Small intestine (tissue), 7 donors: ENCODE results near the gene IFT57. TPM values are rescaled to one million over a fixed set of nuclear protein-coding genes. Genes with fewer than 3 reads are reported as not detected.

Experiments used
- DNase-seq, 2 donors: peaks; one replicate each; pipeline versions ENCODE4 v3.0.0 to v3.0.0-alpha.2; 2013
- FAIRE-seq: peaks from 2 replicates; lab custom pipeline; 2012; peaks lifted over from hg19 to GRCh38; lab: Jason Lieb, UNC
- H3K27ac ChIP-seq, 3 donors: one replicate each; pipeline ENCODE4 v1.5.1; 2013; ENCODE audit warnings: low read length in 2 of 3, mild to moderate bottlenecking in 2 of 3, control low read depth in 1 of 3, inconsistent platforms in 1 of 3, low read depth in 1 of 3, moderate library complexity in 1 of 3
- H3K27me3 ChIP-seq, 3 donors: one replicate each; pipeline ENCODE4 v1.6.1; 2013; ENCODE audit warnings: low read length in 3 of 3, inconsistent platforms in 1 of 3; ENCODE audit not compliant: control insufficient read depth in 3 of 3, insufficient read depth in 3 of 3
- H3K36me3 ChIP-seq, 3 donors: one replicate each; pipeline ENCODE4 v1.6.1; 2013; ENCODE audit warnings: low read length in 3 of 3, inconsistent platforms in 1 of 3, low read depth in 1 of 3, mild to moderate bottlenecking in 1 of 3, moderate library complexity in 1 of 3; ENCODE audit not compliant: control insufficient read depth in 3 of 3, insufficient read depth in 2 of 3
- H3K4me1 ChIP-seq, 3 donors: one replicate each; pipeline ENCODE4 v1.6.1; 2013; ENCODE audit warnings: low read length in 2 of 3, inconsistent platforms in 1 of 3, low read depth in 1 of 3, mild to moderate bottlenecking in 1 of 3, moderate library complexity in 1 of 3; ENCODE audit not compliant: control insufficient read depth in 3 of 3, insufficient read depth in 2 of 3
- H3K4me3 ChIP-seq, 3 donors: one replicate each; pipeline ENCODE4 v1.5.1; 2013; ENCODE audit warnings: low read length in 3 of 3, control low read depth in 1 of 3, inconsistent platforms in 1 of 3, low read depth in 1 of 3, mild to moderate bottlenecking in 1 of 3, moderate library complexity in 1 of 3
- H3K9me3 ChIP-seq, 2 donors: one replicate each; pipeline ENCODE4 v1.6.1; 2013; ENCODE audit warnings: low read depth in 1 of 2, low read length in 1 of 2; ENCODE audit not compliant: control insufficient read depth in 2 of 2, insufficient read depth in 1 of 2
- WGBS, 3 donors: extraction: QIAGEN DNeasy Blood & Tissue Kit; methylation state at CpG; one replicate each; pipeline ENCODE4 v1.1.7; 2013; 5-methylcytosine and 5-hydroxymethylcytosine counted together
- polyA plus RNA-seq, 4 donors: library from polyadenylated mRNA; stranded (reverse) in 3 of 4; unstranded in 1 of 4; fragments of 200-250 nt in 3 of 4; fragments of 120-200 nt in 1 of 4; gene quantifications; one replicate each; pipeline versions ENCODE4 v1.2.1 to v1.2.3, GENCODE V29; 2013
- donor health status: healthy with polysubstance abuse.
- donor health status: control.
- donor health status: control.
- donor health status: Bipolar disorder and iron deficiency.
- donor health status: healthy.

The IFT57 gene
- polyA plus RNA-seq, 4 donors: 8.1 to 23.1 (median 16.9) TPM

DNA sequence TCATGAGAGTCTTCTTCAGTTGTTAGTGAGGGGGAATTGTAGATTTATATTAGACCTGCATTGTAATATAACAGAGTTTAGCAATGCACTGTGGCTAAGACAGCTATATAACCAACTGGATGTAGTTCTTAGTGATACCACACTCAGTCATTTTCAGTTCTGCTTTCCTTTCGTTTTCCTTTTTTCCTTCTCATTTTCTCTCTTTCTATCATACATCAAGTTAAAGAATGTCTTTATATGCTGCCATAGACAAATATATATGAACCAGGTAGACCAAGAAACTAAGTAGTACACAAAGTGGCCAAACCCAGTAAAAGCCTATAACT is 87.7 kb downstream of the IFT57 start:
- FAIRE-seq (no peak), DNase-seq (no peak)
- Histone ChIP-seq H3K27me3 (no peaks in the 10 kb centered on the region), H3K4me3 (no peak overlapping the region), H3K36me3 (no peaks in the 10 kb centered on the region), H3K27ac (no peak overlapping the region), H3K9me3 (no peaks in the 10 kb centered on the region), H3K4me1 (peaks cover 0 to 4% (median 2%) of the 10 kb centered on the region in 3 donors)
- WGBS, 3 donors: 44 to 96% (median 89%) methylated on average over 1 of the region's 1 CpG

DNA sequence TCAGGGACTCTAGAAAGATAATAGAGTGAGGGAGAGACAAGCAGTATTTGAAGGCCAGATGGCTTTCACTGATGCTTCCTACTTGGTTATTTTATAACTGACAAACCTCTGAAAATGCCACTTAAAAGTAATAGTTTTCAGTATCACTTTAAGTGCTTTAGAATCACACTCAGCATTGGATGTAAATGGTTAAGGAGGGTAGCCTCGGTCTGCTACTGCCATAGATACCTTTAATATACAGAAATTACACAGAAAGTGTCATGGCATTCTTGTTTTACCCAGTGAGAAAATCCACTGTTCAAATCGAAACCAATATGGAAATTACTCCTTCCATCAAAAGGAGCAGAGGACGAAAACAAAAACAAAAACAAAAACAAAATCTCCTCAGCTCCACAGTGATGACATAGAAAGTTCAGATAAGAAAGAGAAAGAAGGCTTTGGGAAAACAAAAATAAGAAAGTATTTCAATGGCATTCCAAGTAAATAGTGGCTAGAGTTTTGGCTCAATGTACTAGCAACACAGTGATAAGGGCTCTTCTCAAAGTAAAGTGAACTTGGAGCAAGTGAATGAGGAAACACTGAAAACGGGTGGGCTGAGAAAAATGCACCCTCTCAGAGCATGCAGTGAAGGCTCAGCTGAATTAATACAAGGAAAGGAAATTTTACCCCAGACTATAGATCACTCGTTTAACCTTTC is 88.2 kb downstream of the IFT57 start:
- WGBS, 3 donors: 64 to 71% (median 66%) methylated on average over 5 of the region's 5 CpGs
- peaks cover 0 to 4% (median 2%) of the 10 kb centered on the region in 3 donors for H3K4me1 ChIP-seq
- no peaks in the 10 kb centered on the region for H3K36me3 ChIP-seq
- FAIRE-seq (no peak), DNase-seq (no peak)
- H3K9me3 ChIP-seq: no peaks in the 10 kb centered on the region
- no peak overlapping the region for H3K4me3 ChIP-seq
- H3K27ac ChIP-seq: no peak overlapping the region
- H3K27me3 ChIP-seq: no peaks in the 10 kb centered on the region

DNA sequence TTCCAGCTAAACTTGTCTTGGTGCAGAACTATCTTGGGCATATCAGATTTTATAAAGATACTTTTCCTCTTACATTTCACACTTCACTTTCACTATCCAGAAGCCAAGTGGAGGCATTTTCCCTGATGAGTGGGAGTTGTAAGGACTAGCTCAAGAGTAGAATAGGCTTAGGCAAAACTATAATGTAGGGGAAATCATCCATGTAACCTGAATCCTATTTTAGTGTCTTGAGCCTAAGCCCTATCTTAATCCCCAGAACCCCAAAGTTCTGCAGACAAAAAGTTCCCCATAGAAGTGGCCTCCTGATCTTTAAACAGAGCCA is 89.2 kb downstream of the IFT57 start:
- Histone ChIP-seq H3K27me3 (no peaks in the 10 kb centered on the region), H3K36me3 (no peaks in the 10 kb centered on the region), H3K4me1 (peaks cover 0 to 4% (median 2%) of the 10 kb centered on the region in 3 donors), H3K27ac (no peak overlapping the region), H3K4me3 (no peak overlapping the region), H3K9me3 (no peaks in the 10 kb centered on the region)
- DNase-seq (no peak), FAIRE-seq (no peak)

DNA sequence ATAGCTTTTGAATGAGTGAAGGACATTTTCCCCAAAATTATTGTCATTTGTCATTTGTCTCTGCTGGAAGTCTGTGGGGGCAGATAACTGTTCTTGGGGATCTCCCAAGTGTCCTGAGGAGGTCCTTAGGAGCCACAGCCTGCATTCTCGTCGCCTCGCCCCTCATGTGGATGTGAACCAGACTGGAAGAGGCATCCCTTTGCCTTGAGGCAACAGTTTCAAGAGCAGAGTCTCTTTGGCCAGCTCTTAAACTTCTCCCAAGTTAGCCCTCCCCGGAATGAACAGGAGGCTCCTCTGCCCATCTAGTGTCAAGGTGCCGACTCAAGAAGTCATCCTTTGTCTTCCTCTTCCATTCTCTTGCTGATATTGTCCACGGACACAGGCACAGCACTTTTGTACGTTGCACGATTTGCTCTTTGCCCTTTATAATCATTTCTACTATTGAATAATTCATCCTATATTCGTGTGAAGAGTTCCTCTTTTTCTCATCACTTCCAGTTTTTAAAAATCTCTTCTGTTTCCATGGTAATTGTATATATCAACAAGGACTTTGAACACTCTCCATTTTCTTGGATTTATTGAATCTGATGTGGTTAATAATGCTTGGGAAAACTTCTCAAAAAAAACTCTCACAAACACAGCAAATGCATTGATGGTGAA is 90.6 kb downstream of the IFT57 start:
- Histone ChIP-seq H3K27me3 (no peaks in the 10 kb centered on the region), H3K27ac (no peak overlapping the region), H3K9me3 (no peaks in the 10 kb centered on the region), H3K4me1 (peaks cover 0 to 2% (median 0%) of the 10 kb centered on the region in 3 donors), H3K36me3 (no peaks in the 10 kb centered on the region), H3K4me3 (no peak overlapping the region)
- FAIRE-seq: no peak
- 58 to 72% (median 60%) methylated on average over 9 of the region's 9 CpGs for WGBS, 3 donors
- no peak for DNase-seq

- Histone ChIP-seq H3K27ac (no peak overlapping the region), H3K27me3 (no peaks in the 10 kb centered on the region), H3K4me3 (no peak overlapping the region), H3K4me1 (peaks cover 0 to 2% (median 0%) of the 10 kb centered on the region in 3 donors), H3K9me3 (no peaks in the 10 kb centered on the region), H3K36me3 (no peaks in the 10 kb centered on the region)
- no peak for DNase-seq
- FAIRE-seq: no peak
Observed at GRCh38 chr3:108130701-108131474, 91.3 kb downstream of the IFT57 start.

GRCh38 chr3:108130236-108130635 is 92.0 kb downstream of the IFT57 start:
- Histone ChIP-seq H3K27me3 (no peaks in the 10 kb centered on the region), H3K4me3 (no peak overlapping the region), H3K4me1 (peaks cover 0 to 2% (median 0%) of the 10 kb centered on the region in 3 donors), H3K9me3 (no peaks in the 10 kb centered on the region), H3K27ac (no peak overlapping the region), H3K36me3 (no peaks in the 10 kb centered on the region)
- FAIRE-seq (no peak), DNase-seq (no peak)
- WGBS, 3 donors: 89 to 95% (median 91%) methylated on average over 4 of the region's 4 CpGs

- Histone ChIP-seq H3K36me3 (no peaks in the 10 kb centered on the region), H3K4me1 (peaks cover 0 to 6% (median 0%) of the 10 kb centered on the region in 3 donors), H3K27me3 (no peaks in the 10 kb centered on the region), H3K9me3 (no peaks in the 10 kb centered on the region), H3K27ac (peak overlapping the region in 1 of 3 donors; percentile 23), H3K4me3 (no peak overlapping the region)
- FAIRE-seq (no peak), DNase-seq (peak in 1 of 2 donors; percentile 73)
- 14 to 43% (median 32%) methylated on average over 9 of the region's 9 CpGs for WGBS, 3 donors
Observed at GRCh38 chr3:108127301-108127988, 94.8 kb downstream of the IFT57 start.

GRCh38 chr3:108126348-108126747 is 95.9 kb downstream of the IFT57 start:
- DNase-seq: no peak
- Histone ChIP-seq H3K27ac (no peak overlapping the region), H3K27me3 (no peaks in the 10 kb centered on the region), H3K9me3 (no peaks in the 10 kb centered on the region), H3K36me3 (no peaks in the 10 kb centered on the region), H3K4me3 (no peak overlapping the region), H3K4me1 (peaks cover 0 to 6% (median 0%) of the 10 kb centered on the region in 3 donors)
- WGBS, 3 donors: 81 to 97% (median 97%) methylated on average over 1 of the region's 1 CpG
- no peak for FAIRE-seq
